Measurements from ENCODE around the gene ZNF48.
A peak's percentile ranks its signal among the peaks of the same experiment; 100 is the strongest.
"Not testable (repeated sequence)": the region's sequence is repeated elsewhere in the genome, so short reads cannot be mapped to it uniquely, and the experiment has no call there.

ZNF48 gene

DNA sequence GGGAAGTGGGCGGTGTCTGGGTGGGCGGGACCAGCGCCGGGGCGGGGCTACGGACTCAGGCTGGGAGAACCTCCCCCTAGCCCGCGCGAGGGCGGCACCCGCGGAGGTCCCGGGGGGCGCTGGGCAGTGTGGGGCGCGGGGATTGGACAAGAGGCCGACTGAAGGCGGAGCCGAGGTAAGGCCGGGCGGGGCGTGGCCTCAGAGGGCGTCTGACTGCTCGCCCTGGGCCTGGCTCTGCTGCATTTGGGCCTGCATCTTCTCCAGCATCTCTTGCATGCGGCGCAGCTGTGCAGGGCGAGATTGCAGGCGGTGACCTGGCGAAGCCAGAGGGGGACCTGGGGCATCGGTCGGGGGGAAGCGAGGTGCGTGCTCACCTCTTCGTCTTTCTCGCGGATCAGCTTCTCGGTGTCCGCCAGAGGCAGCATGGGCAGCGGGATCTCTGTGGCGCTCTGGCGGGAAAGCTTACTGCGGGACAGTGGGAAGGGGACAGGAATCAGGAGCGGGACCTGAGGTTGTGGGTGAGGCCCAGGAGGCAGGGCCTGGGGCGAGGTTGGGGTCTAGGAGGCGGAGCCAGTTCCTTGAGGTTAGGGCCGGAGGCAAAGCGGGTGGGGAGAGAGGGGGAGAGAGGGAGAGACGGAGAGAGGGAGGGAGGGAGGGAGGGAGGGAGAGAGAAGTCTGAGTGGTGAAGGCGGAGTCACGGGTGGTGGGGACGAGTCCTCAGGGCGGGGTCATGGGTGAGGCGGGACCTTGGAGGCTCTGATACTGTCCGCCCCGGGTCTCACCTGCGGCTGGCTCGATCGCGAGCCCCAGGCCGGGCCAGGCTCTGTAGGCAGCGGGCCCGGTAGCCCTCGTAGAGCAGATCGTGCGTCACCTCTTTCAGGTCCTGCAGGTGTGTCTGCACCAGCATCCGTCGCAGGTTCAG, 16.7 kb upstream of the ZNF48 start:
- DNase-seq (ENCODE audit: low read depth): peak; percentile 99

DNA sequence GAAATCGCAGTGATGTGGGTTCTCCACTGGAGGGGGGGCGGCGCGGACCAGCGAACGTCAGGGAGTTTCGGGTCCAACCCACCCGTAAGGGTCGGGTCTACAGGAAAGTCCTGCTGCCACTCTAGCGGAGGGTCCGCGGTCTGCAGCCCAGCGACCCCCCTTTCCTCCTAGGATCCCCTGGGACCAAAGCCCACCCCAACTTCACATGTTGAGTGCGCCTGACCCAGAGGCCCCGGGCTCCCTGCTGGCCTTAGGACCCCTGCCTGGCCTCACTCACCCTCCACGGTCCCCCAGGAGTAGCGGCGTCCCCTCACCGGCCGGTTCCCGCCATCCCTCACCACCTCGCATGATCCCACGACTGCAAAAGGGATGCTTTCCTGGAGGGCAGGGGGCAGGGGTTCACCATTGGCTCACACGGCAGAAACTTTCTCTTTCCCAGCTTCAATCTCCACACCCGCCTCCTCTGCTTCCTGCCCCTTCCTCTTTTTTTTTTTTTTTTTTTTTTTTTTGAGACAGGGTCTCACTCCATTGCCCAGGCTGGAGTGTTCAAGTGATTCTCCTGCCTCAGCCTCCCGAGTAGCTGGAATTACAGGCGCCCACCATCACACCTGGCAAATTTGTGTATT, 15.9 kb upstream of the ZNF48 start:
- DNase-seq (ENCODE audit: low read depth): no peak

DNA sequence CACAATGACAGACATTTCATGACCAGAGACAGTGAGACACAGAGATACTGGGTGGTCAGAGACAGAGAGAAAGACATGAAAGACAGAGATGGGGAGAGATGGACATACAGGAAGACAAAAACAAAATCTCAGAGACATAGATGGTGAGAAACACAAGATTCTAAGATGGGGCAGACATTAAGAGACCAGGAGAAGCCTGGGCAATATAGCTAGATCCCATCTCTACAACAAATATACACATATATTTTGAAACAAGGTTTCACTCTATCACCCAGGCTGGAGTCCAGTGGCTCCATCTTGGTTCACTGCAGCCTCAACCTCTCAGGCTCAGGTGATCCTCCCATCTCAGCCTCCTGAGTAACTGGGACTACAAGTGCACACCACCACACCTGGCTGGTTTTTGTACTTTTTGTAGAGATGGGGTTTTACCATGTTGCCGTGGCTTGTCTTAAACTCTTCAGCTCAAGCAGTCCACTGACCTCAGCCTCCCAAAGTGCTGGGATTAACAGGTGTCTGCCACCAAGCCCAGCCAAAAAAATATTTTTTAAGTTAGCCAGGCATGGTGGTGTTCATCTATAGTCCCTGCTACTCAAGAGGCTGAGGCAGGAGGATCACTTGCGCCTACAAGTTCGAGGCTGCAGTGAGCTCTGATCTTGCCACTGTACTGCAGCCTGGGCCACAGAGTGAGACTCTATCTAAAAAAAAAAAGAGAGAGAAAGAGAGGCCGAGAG, 15.0 kb upstream of the ZNF48 start:
- DNase-seq (ENCODE audit: low read depth): no peak

DNA sequence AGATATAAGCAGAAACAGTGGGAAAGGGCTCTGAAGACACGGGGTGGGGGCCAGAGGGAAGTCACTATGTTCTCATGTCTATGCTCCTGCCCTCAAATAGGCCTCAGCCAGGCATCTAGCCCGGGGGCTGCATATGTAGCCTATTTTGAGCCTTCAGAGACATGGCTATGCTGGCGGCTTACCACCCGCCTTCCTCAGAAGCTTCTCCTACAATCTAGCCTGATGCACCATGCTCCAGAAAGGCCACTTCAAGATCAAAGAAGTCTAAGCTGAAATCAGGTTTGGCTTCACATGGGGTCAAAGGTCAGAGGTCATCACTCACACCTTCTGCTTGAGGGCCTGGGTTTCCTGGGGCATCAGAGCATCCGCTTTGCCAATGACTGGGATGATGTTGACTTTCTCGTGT, 14.4 kb upstream of the ZNF48 start:
- DNase-seq (ENCODE audit: low read depth): no peak

DNA sequence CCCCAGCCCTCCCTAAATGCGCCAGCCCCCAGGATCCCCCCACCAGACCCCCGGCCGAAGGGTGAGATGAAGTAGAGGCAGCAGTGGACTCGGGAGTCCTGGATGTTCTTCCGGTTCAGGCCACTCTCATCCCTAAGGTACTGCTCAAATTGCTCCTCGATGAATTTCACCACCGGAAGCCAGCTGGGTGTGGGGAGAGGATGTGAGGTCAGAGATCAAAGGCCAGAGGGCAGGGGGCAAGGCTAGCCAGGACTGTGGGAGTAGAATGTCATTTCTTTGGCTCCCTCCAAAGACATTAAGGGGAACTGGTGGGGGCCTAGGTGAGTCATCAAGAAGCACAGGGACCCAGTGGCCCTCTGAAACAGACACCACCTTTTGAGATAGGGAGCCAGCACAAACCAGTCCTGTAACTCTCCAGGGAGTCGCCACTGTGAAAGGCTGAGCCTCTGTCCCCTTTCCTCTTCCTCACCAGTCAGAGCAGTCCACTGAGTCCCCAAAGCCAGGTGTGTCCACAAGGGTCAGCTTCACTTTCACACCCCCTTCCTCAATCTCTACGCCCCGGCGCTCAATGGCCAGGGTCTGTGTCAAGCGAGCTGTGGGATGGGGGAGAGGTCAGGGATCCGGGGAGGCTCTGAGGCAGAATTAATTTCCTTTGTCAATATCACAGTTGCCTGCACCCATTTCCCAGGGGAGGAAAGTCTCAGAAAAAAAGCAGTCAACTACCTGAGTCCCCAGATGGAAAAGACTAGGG, 13.8 kb upstream of the ZNF48 start:
- no peak for DNase-seq (ENCODE audit: low read depth)

DNA sequence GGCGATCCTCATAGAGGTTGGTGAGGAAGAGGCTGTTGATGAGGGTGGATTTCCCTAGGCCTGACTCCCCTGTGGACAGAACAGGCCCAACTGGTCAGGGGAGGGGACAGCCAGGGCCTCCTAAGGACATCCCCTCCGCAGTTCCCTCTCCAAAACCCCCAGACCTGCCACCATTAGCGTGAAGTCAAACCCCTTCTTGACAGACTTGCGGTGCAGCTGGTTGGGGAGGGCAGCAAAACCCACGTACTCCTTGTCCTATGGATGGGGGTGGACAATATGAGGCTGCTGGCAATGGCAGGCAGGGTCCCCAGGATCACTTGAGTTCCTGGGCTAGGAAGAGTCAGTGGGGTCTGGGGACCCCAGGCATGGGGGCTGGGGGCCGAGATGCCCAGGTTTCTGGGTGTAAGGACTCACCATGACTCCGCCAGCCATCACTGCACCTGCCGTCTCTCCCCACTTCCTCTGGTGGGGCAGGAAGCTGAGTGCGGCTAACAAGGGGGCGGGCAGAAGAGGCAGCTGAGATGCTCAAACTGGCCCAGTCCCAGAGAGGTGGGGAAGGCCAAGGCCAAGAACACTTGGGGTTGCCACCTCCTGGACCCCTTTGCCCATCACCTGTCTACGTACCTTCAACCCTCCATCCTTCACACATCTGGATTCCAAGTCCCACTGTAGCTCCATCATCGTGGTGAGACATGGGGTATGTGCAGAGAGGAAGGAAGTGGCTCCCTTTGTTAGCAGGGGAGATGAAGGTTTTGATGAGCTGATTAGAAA, 12.9 kb upstream of the ZNF48 start, which contains the start of gene SEPTIN1:
Gene SEPTIN1, minus strand, starts transcription at position 451 of the 771 bp plus-strand sequence. Its CDS starts 19 bp downstream, at position 432.
- DNase-seq (ENCODE audit: low read depth): peak; percentile 66

DNA sequence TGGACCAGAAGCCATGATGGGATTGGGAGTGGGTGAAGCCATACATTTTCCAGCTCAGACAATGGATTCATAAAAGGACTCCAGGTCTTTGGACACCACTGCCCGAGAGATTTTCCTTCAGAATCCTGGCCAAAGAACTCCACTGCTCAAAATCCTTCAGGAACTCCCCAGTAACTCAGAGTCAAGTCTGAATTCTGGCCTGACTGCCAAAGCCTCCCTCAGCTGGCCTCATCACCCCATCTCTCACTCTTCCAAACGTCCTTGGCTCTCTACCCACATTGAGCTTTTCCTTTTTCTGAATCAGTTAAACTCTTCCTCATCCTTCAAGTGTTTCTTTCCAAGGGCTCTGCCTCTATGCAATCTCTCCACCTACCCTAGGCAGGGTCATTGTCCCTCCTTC, 11.7 kb upstream of the ZNF48 start:
- no peak for DNase-seq (ENCODE audit: low read depth)

DNA sequence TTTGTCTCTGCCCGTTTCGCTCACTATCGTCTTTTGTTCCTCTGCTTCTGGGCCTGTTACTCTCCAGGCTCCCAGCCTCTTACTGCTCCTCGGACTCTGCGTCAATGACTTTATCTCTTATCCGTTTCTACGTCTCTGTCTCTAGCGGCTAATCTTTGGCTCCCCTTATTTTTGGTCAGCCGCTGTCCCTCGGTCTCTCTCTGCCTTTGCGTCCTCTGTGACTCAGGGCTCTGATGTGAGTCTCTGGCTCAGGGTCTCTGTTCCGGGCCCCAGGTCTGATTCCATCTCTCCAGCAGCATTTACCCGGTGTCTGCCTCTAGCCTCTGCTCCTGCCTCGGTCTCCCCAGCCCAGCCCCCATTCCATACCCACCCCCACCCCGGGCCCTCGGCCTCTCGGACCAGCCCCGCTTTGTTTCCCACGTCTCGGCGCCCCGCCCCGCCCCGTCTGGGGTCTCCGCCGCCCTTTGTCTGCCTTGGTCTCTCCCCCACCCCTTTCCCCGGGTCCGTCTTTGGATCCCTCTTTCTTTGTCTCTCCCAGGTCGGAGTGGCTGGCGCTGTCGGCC, 547 bp upstream of the ZNF48 start:
- DNase-seq (ENCODE audit: low read depth): no peak

DNA sequence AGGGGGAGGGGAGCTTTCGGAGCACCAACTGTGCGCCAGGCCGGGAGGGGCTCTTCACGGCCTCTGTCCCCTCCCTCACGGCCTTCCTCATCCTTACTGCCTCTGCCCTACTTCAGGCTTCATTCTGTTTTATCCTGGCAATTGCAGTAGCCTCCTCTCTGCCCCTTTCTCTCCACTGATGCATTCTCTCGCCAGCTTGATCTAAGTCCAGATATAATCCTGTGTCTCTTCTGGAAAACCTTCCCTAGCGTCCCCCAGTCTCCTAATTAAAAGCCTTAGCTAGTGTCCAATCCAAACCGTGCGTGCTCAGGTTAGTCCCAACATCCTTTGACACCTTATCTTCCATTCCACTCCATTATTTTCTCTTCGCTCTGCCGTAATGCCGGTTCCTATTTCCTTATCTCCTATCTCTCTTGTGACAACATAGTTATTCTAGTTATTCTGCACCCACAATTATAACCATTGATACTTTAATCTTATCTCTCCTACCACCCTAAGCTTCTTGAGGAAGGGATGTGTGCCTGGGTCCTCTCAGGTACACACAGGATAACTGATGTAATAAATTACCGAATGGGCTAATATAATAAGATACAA, 869 bp downstream of the ZNF48 start:
- no peak for DNase-seq (ENCODE audit: low read depth)

DNA sequence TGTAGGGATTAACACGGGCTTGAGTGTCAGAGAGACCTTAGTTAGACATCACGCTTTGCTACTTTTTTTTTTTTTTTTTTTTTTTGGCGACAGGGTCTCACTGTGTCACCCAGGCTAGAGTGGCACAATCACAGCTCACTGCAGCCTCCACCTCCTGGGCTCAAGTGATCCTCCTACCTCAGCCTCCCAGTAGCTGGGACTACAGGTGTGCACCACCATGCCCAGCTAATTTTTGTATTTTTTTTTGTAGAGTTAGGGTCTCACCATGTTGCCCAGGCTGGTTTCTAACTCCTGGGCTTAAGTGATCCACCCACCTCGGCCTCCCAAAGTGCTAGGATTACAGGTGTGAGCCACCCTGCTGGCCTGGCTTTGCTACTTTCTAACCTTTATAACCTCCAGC, 1.4 kb downstream of the ZNF48 start:
- not testable (repeated sequence) for DNase-seq (ENCODE audit: low read depth)

DNA sequence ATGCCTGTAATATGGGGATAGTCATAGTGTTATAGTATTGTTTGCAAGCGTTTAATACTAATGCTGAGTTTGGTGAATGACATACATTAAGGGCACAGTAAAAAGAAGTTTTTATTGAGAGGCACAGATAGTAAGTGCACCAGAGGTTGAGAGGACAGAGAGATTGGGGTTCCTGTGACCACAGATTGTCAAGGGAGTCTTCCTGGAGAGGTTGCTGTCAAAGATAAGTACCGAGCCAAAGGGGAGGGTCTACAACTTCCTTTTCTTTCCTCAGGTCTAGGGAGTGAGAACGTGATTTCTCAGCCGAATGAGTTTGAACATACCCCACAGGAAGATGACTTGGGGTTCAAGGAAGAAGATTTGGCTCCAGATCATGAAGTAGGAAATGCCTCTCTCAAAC, 1.8 kb downstream of the ZNF48 start:
- no peak for DNase-seq (ENCODE audit: low read depth)

DNA sequence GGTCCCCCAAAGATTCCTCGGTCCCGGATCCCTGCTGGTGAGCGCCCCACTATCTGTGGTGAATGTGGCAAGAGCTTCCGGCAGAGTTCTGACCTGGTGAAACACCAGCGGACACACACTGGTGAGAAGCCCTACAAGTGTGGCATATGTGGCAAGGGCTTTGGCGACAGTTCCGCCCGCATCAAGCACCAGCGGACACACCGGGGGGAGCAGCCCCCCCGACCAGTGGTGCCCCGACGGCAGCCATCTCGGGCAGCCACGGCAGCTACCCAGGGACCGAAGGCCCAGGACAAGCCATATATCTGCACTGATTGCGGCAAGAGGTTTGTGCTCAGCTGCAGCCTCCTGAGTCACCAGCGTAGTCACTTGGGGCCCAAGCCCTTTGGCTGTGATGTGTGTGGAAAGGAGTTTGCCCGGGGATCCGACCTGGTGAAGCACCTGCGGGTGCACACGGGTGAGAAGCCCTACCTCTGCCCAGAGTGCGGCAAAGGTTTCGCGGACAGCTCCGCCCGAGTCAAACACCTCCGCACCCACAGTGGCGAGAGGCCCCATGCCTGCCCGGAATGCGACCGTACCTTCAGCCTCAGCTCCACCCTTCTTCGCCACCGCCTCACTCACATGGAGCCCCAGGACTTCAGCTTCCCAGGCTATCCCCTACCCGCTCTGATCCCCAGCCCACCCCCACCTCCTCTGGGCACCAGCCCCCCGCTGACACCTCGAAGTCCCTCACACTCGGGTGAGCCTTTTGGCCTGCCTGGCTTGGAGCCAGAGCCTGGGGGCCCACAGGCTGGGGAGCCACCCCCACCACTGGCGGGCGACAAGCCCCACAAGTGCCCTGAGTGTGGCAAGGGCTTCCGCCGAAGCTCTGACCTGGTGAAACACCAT, 2.8 kb downstream of the ZNF48 start:
- no peak for DNase-seq (ENCODE audit: low read depth)

DNA sequence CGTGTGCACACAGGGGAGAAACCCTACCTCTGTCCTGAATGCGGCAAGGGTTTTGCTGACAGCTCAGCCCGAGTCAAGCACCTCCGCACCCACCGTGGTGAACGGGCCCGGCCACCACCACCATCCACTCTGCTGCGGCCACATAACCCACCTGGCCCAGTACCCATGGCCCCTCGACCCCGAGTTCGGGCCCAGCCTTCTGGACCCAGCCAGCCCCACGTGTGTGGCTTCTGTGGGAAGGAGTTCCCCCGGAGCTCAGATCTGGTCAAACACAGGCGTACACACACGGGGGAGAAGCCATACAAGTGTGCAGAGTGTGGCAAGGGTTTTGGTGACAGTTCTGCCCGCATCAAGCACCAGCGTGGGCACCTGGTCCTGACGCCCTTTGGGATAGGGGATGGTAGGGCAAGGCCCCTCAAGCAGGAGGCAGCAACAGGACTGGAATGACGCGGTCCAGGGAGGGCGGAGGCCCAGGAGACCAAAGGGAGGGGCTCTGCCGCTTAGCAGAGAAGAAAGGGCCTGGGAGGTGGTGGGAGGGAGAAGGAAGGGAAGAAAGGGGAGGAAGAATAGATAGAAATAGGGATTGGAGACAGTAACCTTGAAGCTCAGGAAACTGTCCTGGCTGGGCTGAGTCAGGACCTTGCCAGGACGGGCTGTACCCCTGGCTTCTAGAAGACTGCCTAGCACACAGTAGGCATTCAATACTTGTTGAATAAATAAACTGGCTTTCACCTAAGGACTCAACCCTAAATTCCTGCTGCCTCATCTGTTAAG, 3.6 kb downstream of the ZNF48 start:
- DNase-seq (ENCODE audit: low read depth): no peak

DNA sequence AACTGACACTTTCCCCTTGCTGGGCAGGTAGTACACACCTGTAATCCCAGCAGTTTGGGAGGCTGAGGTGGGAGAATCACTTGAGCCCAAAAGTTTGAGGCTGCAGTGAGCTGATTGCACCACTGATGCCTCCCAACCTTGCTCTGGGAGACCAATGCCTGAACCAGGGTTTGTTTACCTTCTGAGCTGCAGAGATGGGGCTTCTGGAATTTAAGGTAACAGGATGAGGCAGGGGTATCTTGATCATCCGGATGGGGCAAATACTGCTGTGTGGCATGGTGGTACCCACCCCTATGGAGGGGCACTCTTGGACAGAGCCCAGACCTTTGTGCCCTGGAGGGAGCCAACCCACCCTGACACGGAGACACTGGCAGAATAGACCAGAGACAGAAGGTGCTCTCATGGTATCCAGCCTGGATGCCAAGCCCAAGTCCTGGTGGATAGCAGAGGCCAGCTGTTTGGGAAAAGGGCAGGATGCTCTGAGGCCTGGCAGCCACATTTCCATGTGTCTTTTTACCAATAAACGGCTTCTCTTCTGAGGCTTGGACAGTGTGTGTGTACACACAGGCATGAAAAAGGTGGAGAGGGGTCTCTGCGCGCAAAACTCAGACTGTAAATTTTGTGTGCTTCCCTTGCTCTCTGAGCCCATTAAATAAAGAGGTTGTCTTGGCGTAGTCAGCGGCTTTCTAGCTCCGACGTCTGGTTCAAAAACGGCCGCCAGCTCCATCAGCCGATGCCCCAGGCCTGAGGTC, 4.4 kb downstream of the ZNF48 start:
- no peak for DNase-seq (ENCODE audit: low read depth)

DNA sequence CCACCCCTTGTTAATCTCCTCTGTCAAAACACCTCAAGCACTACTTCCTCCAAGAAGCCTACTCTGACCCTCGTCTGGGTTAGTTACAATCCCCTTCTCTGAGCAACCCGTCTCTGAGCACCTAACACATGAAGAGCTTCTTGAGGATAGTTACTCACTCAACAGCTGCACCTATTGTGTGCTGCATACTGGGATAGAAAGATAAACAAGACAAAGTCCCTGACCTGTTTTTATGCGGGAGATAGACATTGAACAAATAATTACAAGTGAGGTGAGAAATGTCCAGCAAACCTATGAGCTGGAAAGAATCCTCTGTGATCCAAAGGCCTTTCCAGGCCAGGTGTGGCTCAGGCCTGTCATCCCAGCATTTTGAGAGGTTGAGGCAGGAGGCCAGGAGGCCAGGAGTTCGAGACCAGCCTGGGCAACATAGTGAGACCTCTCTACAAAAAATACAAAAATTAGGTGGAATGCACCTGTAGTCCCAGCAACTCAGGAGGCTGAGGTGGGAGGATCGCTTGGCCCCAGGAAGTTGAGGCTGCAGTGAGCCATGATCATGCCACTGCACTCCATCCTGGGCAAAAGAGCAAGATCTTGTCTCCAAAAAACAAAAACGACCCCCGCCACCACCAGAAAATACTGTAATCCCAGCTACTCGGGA, 6.7 kb downstream of the ZNF48 start:
- no peak for DNase-seq (ENCODE audit: low read depth)

DNA sequence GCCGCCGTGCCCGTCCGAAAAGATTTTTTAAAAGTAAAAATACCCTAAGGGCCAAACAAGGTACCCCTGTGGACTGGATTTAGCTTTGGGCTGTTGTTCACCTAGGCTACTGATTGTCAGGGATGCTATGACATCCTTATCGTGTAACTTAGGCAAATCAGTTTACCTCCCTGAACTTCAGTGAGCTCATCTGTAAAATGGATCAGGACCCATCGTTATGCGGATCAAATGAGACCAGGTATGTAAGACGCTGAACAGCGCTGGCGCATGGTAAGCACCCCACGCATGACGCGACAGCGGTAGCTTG, 11.5 kb downstream of the ZNF48 start:
- DNase-seq (ENCODE audit: low read depth): no peak

DNA sequence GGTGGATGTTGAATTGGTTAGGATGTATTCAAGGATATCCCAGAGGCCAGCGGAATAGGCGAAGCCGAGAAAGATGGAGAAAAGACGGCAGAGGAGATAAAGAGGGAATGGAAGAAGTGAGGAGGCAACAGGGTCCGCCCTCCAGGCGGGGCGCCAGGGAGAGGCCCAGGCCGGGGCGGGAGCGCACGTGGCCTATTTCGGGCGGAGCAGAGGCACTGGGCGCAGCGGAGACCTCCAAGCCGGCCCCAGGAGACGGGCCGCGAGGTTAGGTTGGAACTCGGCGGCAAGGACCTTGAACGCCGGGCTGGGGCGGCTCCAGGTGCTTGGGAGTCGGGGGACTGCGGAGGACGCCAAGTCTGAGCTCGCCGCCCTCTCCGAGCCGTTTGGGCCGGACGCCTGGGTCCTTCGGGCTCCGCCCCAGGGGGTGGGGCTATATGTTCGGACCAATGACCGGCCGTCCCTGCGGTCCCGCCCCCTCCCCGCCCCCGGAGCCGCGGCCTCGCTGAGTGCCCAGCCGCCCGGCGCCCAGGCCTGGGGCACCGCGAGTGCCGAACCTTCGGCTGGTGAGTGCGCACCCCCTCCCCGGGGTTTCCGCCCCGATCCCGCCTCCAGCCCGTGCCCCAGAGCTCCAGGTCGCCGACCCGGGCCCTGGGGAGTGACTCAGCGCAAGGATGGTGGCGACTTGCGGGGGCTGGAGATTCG, 12.0 kb downstream of the ZNF48 start, which contains the start of gene ZNF771:
Gene ZNF771, plus strand, starts transcription at position 505 of the 702 bp plus-strand sequence. CDS start 448 bp downstream, outside the sequence.
- peak; percentile 93 for DNase-seq (ENCODE audit: low read depth)

All from stimulated activated CD8-positive, alpha-beta memory T cell treated with anti-CD3 and anti-CD28 coated beads, Interleukin-4, amount 100 ng/mL, for 24 hours (primary cell).